Activated T-cell treated with anti-CD3 and anti-CD28 coated beads, Interleukin-2, amount 50 U/mL, for 1 hour (primary cell): Measurements from ENCODE around the gene TSC2.

Source experiments
- DNase-seq: peaks from one replicate; pipeline ENCODE4 v3.0.0-alpha.2; 2020

TSC2 gene

DNA sequence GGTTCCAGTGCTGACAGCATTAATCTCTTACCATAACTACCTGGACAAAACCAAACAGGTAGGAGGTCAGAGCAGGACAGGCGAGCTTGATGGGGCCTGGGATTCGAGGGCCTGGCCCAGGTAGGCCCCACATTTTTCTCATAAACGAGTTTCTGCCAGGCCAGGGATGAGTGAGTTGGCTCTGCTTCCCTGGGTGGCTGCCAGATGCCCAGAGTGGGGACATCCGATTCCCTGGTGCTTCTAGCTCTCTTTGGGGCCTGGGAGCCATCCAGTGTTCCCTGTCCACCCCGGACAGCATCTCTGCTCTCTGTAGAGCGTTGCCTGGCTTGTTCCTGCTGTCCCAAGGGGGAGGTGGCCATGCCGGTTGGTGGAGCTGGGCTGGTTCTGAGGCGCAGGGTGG is 25.1 kb downstream of the TSC2 start:
- DNase-seq, result no peak

DNA sequence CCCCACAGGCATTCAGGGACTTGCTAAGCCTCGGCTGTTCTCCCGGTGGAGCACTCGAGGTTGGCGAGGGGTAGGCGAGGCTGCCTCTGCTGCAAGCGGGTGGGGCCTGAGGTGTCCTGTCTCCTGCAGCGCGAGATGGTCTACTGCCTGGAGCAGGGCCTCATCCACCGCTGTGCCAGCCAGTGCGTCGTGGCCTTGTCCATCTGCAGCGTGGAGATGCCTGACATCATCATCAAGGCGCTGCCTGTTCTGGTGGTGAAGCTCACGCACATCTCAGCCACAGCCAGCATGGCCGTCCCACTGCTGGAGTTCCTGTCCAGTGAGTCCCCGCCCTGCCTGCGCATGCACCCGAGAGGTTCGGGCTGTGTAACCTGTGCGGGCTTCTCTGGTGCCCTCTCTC is 26.3 kb downstream of the TSC2 start:
- no peak for DNase-seq

DNA sequence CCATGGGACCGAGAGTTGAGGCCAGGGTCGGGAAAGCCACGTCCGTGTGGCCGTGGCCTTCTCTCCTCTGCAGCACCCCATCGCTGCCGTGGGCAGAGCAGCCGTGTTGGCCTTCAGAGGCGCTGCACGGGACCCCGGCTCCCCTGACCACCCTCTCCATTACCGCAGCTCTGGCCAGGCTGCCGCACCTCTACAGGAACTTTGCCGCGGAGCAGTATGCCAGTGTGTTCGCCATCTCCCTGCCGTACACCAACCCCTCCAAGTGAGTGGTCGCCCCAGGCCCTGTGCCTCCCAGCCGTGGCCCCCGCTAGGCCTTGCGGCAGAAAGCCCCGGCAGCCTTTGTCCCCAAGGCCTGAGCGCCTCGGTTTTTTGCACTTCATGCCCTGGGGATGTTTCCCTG is 27.8 kb downstream of the TSC2 start:
- no peak for DNase-seq

DNA sequence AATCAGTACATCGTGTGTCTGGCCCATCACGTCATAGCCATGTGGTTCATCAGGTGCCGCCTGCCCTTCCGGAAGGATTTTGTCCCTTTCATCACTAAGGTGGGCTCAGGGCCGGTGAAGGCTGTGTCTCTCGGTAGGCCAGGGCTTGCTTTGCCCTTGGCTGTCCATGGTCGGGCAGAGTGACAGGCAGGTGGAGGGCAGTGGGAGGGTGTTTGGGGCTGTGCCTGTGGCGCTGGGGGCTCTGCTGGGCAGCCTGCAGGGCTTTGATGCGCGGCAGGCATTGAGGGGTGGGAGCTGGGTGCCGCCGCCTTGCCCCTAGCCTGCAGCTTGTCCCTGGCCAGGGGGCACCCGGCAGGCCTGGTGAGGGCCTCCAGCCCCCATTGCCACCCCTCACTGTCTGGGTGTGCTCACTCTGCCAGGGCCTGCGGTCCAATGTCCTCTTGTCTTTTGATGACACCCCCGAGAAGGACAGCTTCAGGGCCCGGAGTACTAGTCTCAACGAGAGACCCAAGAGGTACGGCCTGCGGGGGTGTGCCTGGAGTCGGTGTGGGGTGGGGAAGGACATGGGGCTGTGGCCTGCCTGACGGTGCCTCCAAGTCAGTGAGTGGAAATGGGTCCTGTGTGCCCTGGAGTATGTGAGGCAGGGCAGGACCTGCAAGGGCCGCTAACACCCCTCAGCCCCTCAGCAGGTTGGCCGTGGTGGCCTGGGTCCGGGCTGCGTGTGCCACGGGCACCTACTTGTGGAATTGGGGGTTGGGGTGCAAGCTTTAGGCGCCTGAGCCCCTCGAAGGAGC is 28.5 kb downstream of the TSC2 start:
- DNase-seq, result no peak

DNA sequence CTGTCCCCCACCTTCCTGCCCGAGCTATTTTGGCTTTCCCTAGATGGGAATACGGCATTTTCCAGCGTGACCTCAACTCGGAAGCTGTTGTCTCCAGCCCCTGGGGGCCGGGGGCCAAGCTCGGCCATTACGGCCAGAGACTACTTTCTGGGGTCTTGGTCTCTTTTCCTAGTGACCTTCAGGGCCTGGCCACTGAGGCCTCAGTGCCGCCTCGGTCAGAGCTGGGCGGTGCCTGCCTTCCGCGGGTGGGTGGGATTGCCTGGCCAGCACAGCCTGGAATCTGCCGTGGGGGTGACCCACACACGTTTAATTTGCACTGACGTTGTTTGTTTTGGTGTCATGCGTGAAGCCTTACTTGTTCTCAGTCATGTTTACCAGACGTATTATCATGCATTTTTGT is 29.2 kb downstream of the TSC2 start:
- DNase-seq, result no peak

DNA sequence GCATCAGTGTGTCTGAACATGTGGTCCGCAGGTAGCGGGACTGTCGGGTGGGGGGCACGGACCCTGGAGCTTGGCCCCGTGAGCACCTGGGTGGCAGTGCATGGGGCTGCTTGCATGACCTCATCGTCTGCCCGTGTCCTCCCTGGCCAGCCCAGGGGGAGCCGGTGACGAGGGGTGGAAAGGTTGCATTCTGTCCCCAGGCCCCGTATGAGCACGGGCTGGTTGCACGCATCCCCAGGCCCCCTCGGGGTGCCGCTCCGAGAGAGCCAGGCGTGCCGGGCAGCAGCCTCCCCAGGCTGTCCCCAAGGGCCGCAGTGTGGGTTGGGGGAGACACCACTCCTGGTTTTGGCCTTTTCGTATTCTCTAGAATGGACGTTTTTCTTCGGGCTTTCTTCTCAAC is 29.9 kb downstream of the TSC2 start:
- no peak for DNase-seq

DNA sequence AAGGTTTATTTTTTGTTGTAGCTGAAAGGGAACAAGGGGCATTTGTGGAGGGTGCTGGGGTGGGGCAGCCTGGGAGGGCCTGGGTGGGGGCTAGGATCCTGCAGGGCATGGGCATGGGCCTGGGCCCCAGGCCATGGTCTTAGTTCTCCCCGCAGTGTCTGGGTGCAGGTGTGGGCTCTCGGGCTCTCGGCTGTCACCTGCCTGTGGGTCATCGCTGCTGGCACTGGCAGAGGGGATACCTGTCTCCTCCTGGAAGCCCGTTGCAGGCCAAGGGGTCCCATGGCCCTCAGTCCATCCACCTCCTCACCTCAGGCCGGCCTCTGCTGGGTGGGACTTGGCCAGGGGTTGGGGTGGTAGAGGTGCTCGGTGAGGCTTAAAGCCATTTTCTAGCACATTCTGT is 30.3 kb downstream of the TSC2 start:
- no peak for DNase-seq

DNA sequence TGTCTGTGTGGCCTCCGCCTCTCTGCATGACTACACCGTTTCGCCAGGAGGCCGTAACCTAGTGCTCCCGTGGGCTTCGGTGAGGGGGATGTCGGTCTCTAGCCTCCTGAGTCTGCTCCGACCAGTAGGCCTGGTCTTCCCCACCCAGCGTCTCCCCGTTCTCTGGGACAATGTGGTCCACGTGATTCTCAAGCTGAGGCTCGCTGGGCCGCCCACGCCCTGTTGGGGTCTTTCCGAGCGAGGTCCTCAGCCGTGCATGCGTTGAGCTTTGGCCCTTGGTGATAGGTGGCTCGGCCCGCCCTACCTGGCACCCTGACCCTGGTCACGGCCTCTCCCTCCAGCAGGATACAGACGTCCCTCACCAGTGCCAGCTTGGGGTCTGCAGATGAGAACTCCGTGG is 30.9 kb downstream of the TSC2 start:
- DNase-seq, result no peak

DNA sequence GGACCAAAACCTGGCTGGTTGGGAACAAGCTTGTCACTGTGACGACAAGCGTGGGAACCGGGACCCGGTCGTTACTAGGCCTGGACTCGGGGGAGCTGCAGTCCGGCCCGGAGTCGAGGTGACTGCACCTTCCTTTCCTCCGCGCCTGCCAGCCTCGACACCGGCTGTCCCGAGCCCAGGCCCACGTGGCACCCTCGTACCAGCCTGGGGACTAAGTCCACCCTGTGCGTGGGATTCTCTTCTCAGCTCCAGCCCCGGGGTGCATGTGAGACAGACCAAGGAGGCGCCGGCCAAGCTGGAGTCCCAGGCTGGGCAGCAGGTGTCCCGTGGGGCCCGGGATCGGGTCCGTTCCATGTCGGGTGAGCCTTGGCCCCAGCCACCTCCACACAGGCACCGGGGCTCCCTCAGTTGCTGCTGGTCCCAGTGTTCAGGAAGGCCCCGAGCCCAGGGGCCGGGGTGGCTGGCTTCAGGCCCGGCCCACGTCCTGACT is 31.6 kb downstream of the TSC2 start:
- DNase-seq, result no peak

DNA sequence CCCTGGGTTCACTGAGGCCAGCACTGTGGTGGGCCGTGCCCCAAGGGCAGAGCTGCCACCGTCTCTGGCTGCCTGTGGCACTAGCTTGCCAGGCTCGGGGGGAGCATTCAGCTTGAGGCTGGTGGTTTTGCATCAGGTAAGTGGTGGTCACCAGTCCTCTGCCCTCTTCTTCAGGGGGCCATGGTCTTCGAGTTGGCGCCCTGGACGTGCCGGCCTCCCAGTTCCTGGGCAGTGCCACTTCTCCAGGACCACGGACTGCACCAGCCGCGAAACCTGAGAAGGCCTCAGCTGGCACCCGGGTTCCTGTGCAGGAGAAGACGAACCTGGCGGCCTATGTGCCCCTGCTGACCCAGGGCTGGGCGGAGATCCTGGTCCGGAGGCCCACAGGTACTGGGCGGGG is 32.2 kb downstream of the TSC2 start:
- DNase-seq, result no peak

DNA sequence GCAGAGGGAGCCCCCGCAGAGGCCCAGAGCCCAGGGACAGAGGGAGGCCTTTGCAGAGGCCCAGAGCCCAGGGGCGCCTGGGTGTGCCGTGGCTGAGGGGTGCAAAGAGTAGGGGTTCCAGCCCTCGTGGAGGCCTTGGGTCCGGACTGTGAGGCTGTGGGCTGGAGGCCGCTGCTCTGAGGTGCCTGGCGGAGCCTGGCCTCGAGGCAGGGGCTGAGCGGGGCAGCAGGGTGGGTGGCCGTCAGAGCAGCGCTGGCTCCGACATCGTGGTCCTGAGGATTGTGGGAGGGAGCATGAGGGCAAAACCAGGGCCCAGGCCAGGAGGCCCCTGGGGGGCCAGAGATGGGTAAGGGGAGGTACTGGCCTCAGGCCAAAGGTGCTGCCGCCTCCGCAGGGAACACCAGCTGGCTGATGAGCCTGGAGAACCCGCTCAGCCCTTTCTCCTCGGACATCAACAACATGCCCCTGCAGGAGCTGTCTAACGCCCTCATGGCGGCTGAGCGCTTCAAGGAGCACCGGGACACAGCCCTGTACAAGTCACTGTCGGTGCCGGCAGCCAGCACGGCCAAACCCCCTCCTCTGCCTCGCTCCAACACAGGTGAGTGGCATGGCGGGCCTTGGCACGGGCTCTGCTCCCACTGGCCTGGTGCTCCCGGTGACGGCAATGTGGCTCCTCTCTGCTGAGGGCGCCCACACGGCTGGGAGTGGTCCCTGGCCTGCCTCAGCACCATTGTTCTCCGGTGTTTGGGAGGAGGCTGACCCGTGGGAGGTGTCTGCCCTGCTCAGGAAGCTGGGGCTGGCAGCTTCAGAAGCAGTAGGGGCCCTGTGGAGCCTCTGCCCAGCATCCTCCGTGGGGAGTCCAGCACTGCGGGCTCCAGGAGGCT is 33.7 kb downstream of the TSC2 start:
- no peak for DNase-seq

DNA sequence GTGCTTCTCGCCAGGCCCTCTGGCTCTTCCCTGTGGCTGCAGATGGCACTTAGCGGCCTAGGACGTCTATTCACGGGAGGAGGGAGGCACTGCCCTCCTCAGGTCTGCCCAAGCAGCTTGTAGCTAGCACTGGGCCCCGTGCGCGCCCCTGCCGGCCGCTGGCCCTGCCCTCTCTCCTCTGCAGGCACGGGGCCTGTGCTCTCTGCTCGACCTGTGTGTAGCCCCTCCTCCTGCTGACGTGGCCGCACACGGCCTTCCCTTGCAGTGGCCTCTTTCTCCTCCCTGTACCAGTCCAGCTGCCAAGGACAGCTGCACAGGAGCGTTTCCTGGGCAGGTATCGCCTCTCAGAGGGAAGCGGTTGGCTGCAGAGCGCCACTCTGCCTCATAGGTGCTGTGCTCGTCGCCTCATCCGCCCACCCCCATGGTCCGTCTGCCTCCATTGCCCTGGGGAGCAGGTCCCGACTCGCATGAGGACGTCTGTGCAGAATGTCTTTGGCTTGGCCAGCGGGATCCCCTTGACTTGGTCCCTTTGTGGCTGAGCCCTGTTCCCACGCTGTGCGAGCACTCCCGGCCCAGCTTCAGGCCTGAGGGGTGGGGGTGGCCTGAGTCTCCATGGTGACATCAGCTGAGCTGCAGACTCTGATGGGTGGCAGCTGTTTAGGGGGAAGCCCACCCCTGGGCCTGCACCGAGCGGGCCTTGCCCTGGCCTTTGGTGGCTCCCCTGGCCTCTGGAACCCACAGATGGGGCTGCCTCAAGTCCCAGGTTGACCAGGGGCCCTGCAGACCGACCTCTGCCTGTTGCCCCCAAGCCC is 34.6 kb downstream of the TSC2 start:
- no peak for DNase-seq

DNA sequence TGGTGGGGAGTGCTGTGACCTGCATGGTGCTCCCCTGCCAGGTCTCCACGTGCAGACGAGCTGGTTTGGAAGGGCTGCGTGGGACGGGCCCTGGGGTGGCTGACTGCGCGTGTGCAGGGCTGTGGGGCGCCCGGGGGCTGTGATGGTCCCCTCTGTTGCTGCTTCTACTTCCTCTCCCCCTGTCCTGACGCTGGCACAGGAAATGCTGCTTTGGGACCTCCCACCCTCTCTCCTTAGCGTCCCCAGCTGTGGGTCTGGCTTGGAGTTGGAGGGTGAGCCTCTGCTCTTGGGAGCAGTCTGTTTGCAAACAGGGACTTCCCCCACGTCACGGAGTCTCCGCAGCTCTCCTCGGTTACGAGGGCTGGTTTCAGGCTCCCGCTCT is 35.2 kb downstream of the TSC2 start:
- no peak for DNase-seq

DNA sequence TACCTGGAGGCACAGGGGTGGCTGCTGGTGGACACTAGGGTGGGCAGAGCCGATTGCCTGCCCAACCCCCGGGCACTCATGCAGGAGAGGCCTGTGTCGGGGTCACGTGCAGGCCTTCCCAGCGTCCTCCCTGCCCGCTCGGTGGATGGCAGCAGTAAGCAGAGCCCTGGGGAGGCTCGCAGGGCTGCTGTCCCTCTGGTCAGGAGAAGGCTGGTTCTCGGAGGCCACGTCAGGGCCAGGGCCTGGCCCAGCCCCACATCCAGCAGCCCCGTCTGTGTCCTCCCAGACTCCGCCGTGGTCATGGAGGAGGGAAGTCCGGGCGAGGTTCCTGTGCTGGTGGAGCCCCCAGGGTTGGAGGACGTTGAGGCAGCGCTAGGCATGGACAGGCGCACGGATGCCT is 35.6 kb downstream of the TSC2 start:
- no peak for DNase-seq

DNA sequence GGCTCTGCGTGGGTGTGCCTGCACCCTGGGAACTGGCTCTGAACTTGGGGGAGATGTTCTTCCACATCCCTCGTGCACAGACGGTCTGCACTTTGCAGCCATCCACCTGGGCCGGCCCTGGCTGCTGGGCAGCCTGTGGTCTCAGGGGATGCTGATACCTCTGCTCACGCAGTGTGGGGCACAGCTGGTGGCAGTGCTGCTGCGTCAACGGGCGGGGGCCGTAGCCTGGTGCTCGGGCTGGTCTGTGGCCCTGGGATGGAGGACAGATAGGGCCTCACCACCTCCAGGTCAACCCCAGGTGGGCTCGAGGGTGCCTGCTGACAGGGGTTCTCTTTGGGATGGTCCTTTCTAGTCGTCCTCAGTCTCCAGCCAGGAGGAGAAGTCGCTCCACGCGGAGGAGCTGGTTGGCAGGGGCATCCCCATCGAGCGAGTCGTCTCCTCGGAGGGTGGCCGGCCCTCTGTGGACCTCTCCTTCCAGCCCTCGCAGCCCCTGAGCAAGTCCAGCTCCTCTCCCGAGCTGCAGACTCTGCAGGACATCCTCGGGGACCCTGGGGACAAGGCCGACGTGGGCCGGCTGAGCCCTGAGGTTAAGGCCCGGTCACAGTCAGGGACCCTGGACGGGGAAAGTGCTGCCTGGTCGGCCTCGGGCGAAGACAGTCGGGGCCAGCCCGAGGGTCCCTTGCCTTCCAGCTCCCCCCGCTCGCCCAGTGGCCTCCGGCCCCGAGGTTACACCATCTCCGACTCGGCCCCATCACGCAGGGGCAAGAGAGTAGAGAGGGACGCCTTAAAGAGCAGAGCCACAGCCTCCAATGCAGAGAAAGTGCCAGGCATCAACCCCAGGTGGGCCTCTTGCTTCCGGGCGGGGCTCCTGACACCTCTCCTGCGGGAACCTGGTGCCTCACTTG is 36.3 kb downstream of the TSC2 start:
- DNase-seq, result no peak

DNA sequence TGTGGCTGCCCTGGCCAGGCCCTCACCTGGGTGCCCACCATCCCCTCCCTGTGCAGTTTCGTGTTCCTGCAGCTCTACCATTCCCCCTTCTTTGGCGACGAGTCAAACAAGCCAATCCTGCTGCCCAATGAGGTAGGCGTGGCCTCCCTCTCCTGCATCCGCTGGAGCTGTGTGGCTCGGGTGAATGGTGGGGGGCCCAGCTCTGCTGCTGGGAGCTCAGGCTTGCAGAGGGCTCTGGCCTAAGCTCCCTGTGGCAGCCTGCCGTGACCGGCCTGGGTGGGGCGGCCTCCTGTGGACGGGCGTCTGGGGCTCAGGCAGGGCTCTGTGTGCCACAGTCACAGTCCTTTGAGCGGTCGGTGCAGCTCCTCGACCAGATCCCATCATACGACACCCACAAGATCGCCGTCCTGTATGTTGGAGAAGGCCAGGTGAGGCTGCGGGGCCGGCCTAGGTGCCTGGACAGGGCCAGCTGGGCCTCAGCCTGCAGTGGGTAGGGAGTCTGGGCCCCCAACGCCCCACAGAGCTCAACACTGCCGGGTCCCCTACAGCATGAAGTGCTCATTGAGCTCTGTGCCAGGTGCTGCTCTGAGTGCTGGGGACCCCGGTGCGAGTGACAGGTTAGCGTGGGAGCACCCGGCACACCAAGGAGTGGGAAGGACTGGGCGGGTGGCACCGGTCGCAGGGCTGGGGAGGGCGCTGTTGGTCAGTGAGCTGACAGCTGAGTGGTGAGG is 37.3 kb downstream of the TSC2 start:
- DNase-seq, result no peak

DNA sequence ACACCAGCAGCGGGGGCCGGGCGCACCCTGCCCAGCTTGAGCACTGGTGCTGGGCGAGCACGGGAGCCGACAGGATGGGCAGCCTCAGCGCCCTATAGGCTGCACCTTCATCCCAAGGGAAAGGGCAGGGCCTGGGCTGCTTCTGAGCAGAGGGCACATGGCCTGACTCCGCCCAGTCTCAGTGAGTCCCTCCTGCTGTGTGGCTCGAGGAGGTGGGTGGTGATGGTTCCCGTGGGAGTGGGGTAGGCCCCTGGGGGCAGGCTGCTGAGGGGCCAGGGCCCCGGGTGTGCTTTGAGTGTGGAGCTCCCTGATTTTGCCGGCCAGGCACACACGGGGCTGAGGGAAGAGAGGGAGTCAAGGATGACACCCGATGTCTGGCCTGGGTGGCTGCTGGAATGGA is 37.9 kb downstream of the TSC2 start:
- no peak for DNase-seq

DNA sequence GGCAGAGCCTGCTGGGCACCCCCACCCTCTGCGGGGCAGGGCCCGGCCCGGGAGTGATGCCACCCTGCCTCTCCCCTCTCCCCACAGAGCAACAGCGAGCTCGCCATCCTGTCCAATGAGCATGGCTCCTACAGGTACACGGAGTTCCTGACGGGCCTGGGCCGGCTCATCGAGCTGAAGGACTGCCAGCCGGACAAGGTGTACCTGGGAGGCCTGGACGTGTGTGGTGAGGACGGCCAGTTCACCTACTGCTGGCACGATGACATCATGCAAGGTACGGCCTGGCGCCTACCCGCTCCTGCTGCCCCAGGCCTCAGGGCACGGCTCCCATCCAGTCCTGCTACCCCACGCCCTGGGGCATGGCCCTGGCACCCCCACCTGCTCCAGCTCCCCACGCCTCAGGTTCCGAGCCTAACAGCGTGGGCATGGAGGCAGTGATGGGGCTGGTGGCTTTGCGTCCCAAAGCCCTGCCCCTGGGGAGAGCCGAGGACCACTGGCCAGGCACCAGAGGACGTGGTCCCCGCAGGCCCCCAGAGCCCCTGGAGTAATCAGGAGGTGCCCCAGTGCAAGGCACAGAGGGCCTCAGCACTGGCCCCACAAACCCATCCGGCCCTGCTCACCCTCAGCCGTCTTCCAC is 38.4 kb downstream of the TSC2 start:
- DNase-seq, result no peak

DNA sequence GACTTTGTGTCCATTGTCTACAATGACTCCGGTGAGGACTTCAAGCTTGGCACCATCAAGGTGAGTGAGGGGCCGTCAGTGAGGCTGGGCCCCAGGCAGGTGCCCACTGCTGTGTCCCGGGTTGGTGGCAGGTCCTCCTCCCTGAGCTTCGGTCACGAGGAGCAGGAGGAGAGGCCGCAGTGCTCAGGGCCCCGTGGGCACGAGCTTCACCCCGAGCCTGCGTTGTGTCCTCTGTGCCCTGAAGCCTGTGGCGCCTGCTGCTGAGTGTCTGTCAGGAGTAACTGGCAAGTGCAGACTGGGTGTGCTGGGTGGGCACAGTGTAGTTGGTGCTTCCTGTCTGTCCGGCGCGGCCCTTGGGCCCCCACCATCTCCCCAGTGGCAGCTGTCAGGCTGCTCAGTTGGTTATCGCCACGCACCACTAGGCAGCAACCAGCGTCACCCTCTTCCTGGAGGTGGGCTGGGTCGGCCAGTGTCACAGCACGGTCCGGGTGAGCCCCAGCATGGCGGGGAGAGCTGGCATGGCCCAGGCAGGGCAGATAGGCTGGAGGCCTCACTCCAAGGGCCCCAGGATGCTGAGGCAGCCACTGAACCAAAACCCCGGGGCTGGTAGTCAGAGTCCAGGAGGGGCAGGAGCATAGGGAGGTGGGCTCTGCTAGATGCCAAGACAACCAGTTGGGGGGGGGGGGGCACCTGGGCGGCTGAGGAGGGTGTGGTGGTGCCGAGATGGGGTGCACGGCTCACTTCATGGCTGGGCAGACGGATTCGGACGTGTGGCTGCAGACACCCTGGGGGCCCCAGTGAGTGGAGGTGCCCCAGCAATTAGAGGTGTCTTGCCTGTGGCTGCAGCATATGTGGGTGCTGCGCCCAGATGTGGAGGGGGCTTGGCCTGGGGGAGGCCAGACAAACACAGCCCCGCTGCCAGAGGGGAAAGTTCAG is 39.3 kb downstream of the TSC2 start:
- no peak for DNase-seq
